Ectodermal cell (in vitro differentiated cells): ENCODE data around the gene SMYD2.

ENCODE experiments used
- H3K27ac ChIP-seq: 2 replicates; pipeline ENCODE4 v1.7.0; 2013; ENCODE audit warnings: mild to moderate bottlenecking, low read depth, low read length; ENCODE audit not compliant: insufficient read depth, poor library complexity, severe bottlenecking
- H3K27me3 ChIP-seq: 2 replicates; pipeline ENCODE4 v1.7.0; 2013; ENCODE audit warnings: mild to moderate bottlenecking, low read length; ENCODE audit not compliant: insufficient read depth, control insufficient read depth, poor library complexity, severe bottlenecking
- H3K36me3 ChIP-seq: one replicate; pipeline ENCODE4 v1.7.0; 2013; ENCODE audit warnings: low read length; ENCODE audit not compliant: control insufficient read depth, insufficient read depth
- H3K4me1 ChIP-seq: one replicate; pipeline ENCODE4 v1.7.0; 2013; ENCODE audit warnings: low read length; ENCODE audit not compliant: control insufficient read depth, insufficient read depth
- H3K4me3 ChIP-seq: 2 replicates; pipeline ENCODE4 v1.7.0; 2013; ENCODE audit warnings: low read depth, low read length, control low read depth; ENCODE audit not compliant: insufficient read depth
- H3K9me3 ChIP-seq: 2 replicates; pipeline ENCODE4 v1.7.0; 2013; ENCODE audit warnings: mild to moderate bottlenecking, low read length, moderate library complexity; ENCODE audit not compliant: control insufficient read depth
- WGBS, 2 experiments: methylation state at CpG; one replicate each; pipeline ENCODE4 v1.1.7; 2013; ENCODE audit warnings: missing lambda C conversion rate in 2 of 2; 5-methylcytosine and 5-hydroxymethylcytosine counted together

SMYD2 gene

GRCh38 chr1:214301526-214301925 is 20.6 kb downstream of the SMYD2 start:
- H3K4me1 ChIP-seq: peaks cover 15% of the 10 kb centered on the region
- H3K36me3 ChIP-seq: no peaks in the 10 kb centered on the region
- no peak overlapping the region for H3K4me3 ChIP-seq
- H3K27me3 ChIP-seq: no peaks in the 10 kb centered on the region
- H3K9me3 ChIP-seq: no peaks in the 10 kb centered on the region
- no peak overlapping the region for H3K27ac ChIP-seq

GRCh38 chr1:214303141-214303930 is 22.4 kb downstream of the SMYD2 start:
- Histone ChIP-seq H3K4me1 (peaks cover 14% of the 10 kb centered on the region), H3K9me3 (no peaks in the 10 kb centered on the region), H3K36me3 (no peaks in the 10 kb centered on the region), H3K27ac (no peak overlapping the region), H3K27me3 (no peaks in the 10 kb centered on the region), H3K4me3 (no peak overlapping the region)
- whole genome bisulfite sequencing, 2 experiments: 88 to 92% methylated on average over 25 of the region's 25 CpGs

DNA sequence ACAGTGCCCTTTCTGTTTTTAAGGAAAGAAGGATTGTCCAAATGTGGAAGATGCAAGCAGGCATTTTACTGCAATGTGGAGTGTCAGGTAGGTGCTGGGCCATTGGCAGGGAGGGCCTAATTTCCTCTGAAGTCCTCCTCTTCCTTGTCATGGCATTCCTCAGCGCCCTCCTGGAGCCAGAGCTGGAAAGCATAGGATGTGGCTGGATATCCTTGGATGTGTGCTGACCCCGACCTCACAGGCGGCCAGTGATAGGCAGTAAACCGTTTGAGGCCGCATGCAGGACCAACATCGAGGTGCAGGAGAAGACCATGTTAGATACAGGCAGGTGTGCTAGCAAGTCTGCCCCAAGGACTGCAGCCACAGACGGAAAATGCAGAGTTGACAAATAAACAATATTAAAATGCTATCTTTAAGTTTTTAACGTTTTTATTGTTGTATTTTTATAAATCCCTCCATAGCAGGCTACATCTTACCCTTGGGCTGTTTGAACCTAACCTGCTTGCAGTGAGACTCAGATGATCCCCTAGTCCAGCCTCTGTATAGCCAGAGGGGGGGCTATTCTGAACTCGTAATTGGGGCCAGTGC is 24.3 kb downstream of the SMYD2 start:
- no peaks in the 10 kb centered on the region for H3K36me3 ChIP-seq
- no peaks in the 10 kb centered on the region for H3K27me3 ChIP-seq
- no peak overlapping the region for H3K4me3 ChIP-seq
- H3K27ac ChIP-seq: no peak overlapping the region
- H3K4me1 ChIP-seq: peaks cover 14% of the 10 kb centered on the region
- no peaks in the 10 kb centered on the region for H3K9me3 ChIP-seq
- 87 to 95% methylated on average over 8 to 9 of the region's 9 CpGs for WGBS, 2 experiments

GRCh38 chr1:214306269-214306668 is 25.3 kb downstream of the SMYD2 start:
- 62 to 63% methylated on average over 6 of the region's 6 CpGs for WGBS, 2 experiments
- no peaks in the 10 kb centered on the region for H3K9me3 ChIP-seq
- no peak overlapping the region for H3K27ac ChIP-seq
- no peaks in the 10 kb centered on the region for H3K27me3 ChIP-seq
- no peak overlapping the region for H3K4me3 ChIP-seq
- H3K4me1 ChIP-seq: peaks cover 17% of the 10 kb centered on the region
- no peaks in the 10 kb centered on the region for H3K36me3 ChIP-seq

DNA sequence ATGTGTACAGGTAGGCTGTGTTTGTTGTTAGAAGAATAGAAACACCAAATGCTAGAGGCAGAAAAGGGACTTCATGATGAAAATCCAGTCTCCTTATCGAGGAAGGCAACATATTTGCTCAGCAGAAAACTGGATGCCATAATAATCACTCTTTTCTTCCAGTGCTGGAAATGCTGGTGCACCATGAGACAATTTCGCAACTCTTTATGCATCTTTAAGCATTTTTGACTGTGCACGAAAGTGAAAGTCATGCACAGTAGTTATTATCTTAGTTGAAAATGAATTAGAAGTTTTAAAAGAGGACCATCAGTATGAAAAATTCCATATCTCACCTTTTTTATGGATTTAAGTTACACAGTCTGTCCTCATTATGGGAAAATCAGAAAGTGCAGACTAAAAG is 29.1 kb downstream of the SMYD2 start:
- no peaks in the 10 kb centered on the region for H3K36me3 ChIP-seq
- 97 to 98% methylated on average over 3 of the region's 3 CpGs for WGBS, 2 experiments
- no peaks in the 10 kb centered on the region for H3K27me3 ChIP-seq

GRCh38 chr1:214310777-214311690 is 30.1 kb downstream of the SMYD2 start:
- 69 to 71% methylated on average over 10 of the region's 11 CpGs for WGBS, 2 experiments
- H3K36me3 ChIP-seq: no peaks in the 10 kb centered on the region

More for the DNA sequence above, 29.1 kb downstream of the SMYD2 start:
- no peaks in the 10 kb centered on the region for H3K9me3 ChIP-seq
- no peak overlapping the region for H3K27ac ChIP-seq
- H3K4me1 ChIP-seq: peaks cover 15% of the 10 kb centered on the region
- H3K4me3 ChIP-seq: no peak overlapping the region

DNA sequence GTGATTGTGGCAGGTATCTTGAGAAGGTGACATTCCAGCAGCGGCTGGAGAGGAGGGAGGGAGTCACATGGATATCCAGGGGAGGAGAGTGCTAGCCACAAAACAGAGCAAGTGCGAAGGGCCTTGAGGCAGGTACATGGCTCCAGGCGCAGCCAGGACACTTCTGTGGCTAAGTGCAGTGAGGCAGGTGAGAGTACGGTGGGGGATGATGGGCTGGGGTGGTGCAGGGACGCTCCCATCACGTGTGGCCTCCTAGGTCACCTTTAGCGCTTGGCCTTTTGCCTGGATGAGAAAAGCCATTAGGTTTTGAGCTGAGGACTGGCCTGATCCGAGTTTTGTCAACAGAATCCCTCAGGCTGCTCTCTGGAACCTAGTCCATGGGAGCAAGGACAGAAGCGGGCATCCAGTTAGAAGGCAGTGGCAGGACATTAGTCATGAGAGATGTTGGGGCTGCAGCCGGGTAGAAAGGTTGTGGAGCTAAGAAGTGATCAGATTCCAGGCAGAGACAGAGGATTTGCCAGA is 31.6 kb downstream of the SMYD2 start:
- H3K27me3 ChIP-seq: peaks cover 4% of the 10 kb centered on the region
- peaks cover 13% of the 10 kb centered on the region for H3K4me1 ChIP-seq
- no peaks in the 10 kb centered on the region for H3K36me3 ChIP-seq
- H3K9me3 ChIP-seq: no peaks in the 10 kb centered on the region
- no peak overlapping the region for H3K4me3 ChIP-seq
- 78 to 79% methylated on average over 10 of the region's 10 CpGs for WGBS, 2 experiments
- H3K27ac ChIP-seq: no peak overlapping the region

More at GRCh38 chr1:214310777-214311690, 30.1 kb downstream of the SMYD2 start:
- Histone ChIP-seq H3K9me3 (no peaks in the 10 kb centered on the region), H3K27me3 (no peaks in the 10 kb centered on the region), H3K4me1 (peaks cover 14% of the 10 kb centered on the region), H3K4me3 (no peak overlapping the region), H3K27ac (no peak overlapping the region)

- WGBS, 2 experiments: 73 to 75% methylated on average over 5 of the region's 5 CpGs
- H3K36me3 ChIP-seq: no peaks in the 10 kb centered on the region
- peaks cover 4% of the 10 kb centered on the region for H3K27me3 ChIP-seq
- H3K4me1 ChIP-seq: peaks cover 24% of the 10 kb centered on the region
- H3K27ac ChIP-seq: no peak overlapping the region
- no peak overlapping the region for H3K4me3 ChIP-seq
- H3K9me3 ChIP-seq: no peaks in the 10 kb centered on the region
Observed at GRCh38 chr1:214314178-214314843, 33.4 kb downstream of the SMYD2 start.

GRCh38 chr1:214316593-214316992 is 35.6 kb downstream of the SMYD2 start:
- Histone ChIP-seq H3K4me1 (peaks cover 19% of the 10 kb centered on the region), H3K27ac (no peak overlapping the region), H3K36me3 (no peaks in the 10 kb centered on the region), H3K4me3 (no peak overlapping the region), H3K9me3 (no peaks in the 10 kb centered on the region), H3K27me3 (peaks cover 4% of the 10 kb centered on the region)
- WGBS, 2 experiments: 38 to 42% methylated on average over 5 of the region's 5 CpGs
